Keratinocyte (primary cell): ENCODE measurements around the gene GTF2I.
"Not testable (repeated sequence)": the region's sequence is repeated elsewhere in the genome, so short reads cannot be mapped to it uniquely, and the experiment has no call there.

ENCODE experiments used
- EZH2 ChIP-seq: IDR thresholded peaks from one replicate; pipeline ENCODE4 v1.6.1; 2012; ENCODE audit warnings: inconsistent platforms, mild to moderate bottlenecking, low read length, moderate library complexity
- TF ChIP-seq, protein P1 (sequence below), 3 experiments: IDR thresholded peaks in 1 of 3; conservative IDR thresholded peaks in 1 of 3; optimal IDR thresholded peaks in 1 of 3; 2 replicates in 2 of 3; 3 replicates in 1 of 3; pipeline versions ENCODE3 to v1.5.1; 2011; ENCODE audit warnings: low read length in 3 of 3, mild to moderate bottlenecking in 3 of 3, moderate library complexity in 2 of 3, control low read depth in 1 of 3, inconsistent platforms in 1 of 3; ENCODE audit not compliant: insufficient read depth in 2 of 3; ENCODE audit errors: extremely low read depth in 1 of 3

DNA sequence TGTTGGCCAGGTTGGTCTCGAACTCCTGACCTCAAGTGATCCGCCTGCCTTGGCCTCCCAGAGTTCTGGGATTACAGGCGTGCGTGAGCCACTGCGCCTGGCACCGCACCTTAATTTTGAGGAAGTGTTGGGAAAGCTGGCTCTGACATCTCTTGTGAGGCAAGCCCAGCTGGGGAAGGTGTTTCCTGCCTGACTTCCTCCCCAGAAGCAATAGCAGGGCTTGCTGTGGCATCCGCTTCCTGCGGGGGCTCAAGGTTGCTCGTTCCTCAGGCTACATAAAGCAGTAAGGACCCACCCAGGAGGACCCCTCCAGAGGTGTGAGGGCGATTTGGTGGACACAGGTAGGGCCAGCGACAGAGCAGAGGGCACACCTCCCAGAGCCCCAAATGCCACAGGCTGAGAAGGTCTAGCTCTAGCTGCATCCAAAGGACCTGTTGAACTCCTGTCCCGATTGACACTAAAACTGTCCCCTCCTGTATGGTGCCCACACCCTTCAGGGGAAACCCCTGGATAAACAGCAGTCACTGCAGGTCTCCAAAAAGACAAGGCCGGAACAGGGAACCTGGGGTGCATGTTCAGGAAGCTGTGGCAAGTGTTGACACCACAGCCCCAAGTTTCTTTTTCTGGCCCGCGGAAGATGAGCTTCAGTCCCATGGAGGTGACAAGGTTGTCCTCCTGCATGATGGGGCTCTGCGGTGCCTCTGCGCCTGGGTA is 107.8 kb downstream of the GTF2I start:
- TF ChIP-seq, protein P1, sequence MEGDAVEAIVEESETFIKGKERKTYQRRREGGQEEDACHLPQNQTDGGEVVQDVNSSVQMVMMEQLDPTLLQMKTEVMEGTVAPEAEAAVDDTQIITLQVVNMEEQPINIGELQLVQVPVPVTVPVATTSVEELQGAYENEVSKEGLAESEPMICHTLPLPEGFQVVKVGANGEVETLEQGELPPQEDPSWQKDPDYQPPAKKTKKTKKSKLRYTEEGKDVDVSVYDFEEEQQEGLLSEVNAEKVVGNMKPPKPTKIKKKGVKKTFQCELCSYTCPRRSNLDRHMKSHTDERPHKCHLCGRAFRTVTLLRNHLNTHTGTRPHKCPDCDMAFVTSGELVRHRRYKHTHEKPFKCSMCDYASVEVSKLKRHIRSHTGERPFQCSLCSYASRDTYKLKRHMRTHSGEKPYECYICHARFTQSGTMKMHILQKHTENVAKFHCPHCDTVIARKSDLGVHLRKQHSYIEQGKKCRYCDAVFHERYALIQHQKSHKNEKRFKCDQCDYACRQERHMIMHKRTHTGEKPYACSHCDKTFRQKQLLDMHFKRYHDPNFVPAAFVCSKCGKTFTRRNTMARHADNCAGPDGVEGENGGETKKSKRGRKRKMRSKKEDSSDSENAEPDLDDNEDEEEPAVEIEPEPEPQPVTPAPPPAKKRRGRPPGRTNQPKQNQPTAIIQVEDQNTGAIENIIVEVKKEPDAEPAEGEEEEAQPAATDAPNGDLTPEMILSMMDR (optimal IDR thresholded peaks at IDR 0.05 in 1 of 3, IDR thresholded peaks at IDR 0.05 in 1 of 3, conservative IDR thresholded peaks at IDR 0.05 in 1 of 3; ENCODE audit: extremely low read depth in 1 of 3, insufficient read depth in 2 of 3, low read length in 3 of 3): not testable (repeated sequence)
- TF ChIP-seq EZH2: not testable (repeated sequence)
